Esophagus mucosa (tissue), 1 donor: ENCODE data around the gene IP6K1. TPM values are rescaled to one million over a fixed set of nuclear protein-coding genes. Genes with fewer than 3 reads are reported as not detected.
A peak's percentile ranks its signal among the peaks of the same experiment; 100 is the strongest.

ENCODE experiments used
- ATAC-seq: fragments of 200-7000 bp; cut with Tn5 transposase; one replicate; pipeline ENCODE4 v1.9.1; 2020
- total RNA-seq: library from RNA; stranded (reverse); gene quantifications from one replicate; pipeline ENCODE4 v1.2.4, GENCODE V29; 2023
- donor health status: DM: yes; HTN: yes; CAD: no.

The IP6K1 gene
- total RNA-seq, 1 donor from 2014 or later: 19.9 TPM

DNA sequence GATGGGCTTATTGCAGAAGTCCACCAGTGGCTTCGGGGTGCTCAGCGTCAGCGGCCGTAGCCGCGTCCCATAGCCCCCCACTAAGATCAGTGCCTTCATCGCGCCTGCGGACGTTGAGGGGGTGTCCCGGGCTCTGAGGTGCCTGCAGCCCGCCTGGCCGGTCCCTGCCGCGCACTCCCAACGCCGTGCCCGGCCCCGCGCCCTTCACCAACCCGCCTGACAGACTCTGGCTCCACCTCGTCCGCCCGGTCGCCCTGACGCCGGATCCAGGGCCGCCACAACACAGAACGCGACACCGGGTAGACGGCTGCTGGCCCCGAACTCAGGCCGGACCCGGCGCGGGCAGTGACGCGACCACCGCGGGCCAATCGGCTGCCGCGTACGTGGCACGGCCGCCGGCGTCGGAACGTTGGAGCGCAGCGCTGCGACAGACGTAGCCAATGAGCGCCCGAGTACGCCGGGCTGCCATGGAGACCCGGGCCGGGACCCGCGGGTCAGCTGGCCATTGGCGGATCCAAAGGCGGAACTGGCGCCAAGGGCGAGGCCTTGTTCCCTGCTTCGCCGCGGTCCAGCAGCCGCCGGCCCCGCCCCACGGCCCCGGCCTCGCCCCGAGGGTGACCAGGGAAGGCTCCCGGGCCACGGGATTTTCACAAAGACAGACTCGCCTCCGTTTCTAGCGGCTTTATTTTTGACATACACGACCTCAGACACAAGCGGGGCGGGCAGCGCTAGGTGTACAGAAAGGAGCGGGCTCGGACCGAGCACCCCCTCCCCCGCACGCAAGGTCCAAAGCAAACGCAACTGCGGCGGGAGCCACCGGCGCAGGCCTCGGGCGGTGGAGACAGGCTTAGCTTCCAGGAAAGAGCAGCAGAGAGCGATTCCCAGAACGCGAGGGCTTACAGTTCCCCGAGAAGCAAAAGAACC is 62.5 kb downstream of the IP6K1 start, which contains the start of gene GMPPB:
GMPPB (minus strand) TSS at position 324 of the 924 bp plus-strand sequence; CDS start at position 99, 225 bp downstream.
- peak; percentile 88 for ATAC-seq

- ATAC-seq: peak; percentile 59
Measured at GRCh38 chr3:49723296-49723627, 63.1 kb downstream of the IP6K1 start.

DNA sequence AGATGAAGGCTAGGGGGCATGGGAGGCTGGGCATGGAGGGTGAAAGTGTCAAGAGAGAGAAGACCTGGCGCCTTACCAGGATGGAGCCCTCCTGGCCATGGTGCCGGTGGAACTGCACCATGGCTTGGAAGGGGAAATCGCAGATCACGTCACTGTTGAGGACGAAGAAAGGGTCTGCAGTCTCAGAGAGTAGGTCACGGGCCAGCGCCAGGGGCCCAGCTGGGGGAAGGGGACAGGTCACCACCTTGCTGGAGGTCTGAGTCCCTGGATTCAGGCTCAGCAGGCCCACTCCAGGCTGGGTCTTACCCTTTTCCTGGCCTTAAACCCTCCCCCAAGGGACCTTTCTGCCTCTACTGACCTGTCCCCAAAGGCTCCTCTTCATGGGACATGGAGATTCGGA is 63.4 kb downstream of the IP6K1 start:
- no peak for ATAC-seq

DNA sequence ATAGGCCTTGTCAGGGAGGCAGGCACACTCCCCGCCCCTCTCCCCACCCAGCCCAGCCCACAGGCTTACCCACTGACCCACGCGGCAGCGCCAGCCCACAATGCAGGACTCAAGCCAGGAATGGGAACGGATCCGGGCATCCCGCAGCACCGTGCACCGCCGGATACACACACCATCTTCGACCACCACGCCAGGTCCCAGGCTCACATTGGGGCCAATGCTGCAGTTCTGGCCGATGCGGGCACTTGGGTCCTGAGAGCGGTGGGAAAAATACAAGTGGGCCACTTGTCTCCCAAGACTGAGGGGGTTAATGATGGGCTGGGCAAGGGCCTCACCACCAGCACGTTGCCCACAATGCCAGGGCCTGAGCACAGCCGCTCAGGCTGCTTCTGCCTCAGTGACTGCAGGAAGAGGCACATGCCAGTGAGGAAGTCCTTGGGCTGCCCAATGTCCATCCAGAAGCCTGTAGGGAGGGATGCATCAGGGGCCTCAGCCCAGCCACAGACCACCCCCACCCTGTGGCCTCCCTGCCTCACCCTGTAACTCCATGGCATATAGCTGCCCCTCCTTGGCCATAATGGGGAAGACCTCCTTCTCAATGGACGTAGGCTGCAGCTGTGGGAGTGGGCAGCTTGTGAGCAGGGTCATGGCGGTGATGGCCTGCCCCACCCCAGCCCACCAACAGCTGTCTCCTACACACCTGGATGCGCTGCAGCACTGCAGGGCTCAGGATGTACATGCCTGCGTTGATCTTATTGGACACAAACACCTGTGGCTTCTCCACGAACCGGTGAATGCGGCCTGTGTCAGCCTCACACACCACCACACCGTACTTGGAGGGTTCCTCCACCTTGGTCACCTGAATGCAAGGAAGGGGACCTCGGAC is 64.2 kb downstream of the IP6K1 start:
- ATAC-seq: no peak

DNA sequence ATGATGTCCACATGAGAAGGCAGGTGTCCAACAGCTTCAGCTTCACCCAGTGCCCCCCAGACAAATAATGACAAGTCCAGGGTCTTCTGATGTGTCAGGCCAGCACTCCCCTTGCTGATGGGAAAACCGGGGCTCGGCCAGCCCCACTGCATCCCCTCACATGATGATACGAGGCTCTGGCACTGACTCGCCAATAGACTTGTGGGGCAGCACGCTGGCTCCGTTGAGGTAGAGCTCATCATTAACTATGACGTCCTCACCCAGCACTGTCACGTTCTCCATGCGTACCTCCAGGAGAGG is 64.8 kb downstream of the IP6K1 start:
- ATAC-seq: no peak

DNA sequence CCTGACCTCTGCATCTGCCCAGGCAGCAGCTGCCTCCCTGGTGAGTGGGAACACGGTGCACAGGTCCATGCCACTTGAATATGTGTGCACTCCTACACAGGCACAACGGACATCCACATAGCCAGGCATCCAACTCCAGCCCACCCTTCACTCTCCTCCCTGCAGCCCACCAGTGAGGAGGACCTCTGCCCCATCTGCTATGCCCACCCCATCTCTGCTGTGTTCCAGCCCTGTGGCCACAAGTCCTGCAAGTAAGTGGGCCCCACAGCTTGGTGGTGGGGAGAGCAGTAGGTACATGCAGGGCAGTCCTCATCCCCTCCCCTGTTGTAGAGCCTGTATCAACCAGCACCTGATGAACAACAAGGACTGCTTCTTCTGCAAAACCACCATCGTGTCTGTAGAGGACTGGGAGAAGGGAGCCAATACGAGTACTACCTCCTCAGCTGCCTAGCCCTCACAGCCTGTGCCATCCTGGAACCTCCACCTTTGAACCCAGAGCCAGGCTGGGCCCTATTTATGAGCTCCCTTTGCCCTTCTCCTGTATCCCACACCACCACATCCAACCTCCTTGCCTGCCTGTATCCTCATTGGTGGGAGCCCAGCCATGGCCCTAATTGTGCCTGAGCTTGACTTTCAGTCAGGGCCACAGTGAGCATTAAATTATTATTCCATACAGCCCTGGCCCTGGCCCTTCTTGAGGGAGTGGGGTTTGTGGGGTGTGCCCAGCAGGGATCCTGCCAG is 65.3 kb downstream of the IP6K1 start:
- ATAC-seq: no peak

DNA sequence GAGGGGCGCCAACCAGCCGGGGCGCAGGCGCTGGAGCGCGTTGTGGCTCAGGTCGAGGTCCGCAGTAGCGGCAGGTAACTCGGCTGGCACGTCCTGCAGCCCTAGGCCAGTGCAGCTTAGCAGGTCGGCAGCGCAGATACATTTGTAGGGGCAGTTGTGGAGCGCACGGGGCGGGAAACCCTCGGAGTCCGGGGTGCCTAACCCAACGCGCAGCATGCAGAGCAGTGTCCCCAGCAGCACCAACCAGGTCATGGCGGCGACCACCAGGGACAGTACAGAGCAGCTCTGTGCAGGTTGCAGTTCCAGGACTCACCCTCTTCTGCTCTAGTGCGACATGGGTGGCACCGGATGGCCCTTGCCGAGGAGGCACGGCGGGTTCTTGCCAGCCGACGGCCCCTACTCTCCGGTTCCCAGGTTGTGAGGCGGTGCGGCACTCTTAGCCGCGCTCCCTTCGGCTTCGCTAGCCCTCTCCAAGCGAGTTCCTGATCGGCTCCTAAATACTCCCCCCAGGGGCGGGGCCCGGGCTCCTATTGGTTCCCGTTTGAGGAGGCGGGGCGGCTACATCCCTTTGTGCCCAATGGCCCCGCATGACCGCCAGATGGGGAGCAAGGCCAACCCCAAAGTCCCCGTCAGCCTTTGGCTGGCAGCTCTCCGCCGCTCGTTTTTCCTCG is 67.0 kb downstream of the IP6K1 start, which contains the start of gene AMIGO3:
AMIGO3 (minus strand) TSS at position 471 of the 671 bp plus-strand sequence; CDS start at position 252, 219 bp downstream.
- ATAC-seq: peak; percentile 63

GRCh38 chr3:49718858-49719213 is 67.5 kb downstream of the IP6K1 start:
- ATAC-seq: no peak

GRCh38 chr3:49717959-49718857 is 68.1 kb downstream of the IP6K1 start:
- peak; percentile 66 for ATAC-seq

GRCh38 chr3:49717211-49717958 is 69.0 kb downstream of the IP6K1 start:
- no peak for ATAC-seq

DNA sequence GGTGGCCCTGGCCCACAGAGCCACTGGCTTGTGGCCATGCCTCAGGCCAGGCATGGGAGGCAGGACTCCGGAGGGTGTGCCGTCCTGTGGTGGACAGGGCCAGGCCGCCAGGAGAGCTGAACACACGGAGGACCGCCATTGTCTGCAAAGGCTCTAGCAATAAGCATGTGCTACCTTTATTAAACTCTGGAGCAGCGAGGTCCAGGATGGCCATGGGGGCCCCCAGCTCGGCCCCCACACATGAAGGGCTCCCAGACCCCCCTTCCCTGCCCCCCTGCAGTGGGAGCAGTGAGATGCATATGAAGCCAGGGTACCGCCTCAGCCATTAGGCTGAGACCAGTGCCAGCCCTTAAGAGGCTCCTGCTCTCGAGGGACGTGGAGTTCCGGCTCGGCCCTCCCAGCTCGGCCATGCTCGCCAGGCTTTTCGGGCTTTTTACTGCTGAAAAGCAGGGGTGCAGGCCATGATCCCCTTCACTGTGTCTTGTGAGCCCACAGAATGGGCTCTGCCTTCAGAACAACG is 69.6 kb downstream of the IP6K1 start:
- no peak for ATAC-seq

GRCh38 chr3:49716169-49716568 is 70.2 kb downstream of the IP6K1 start:
- no peak for ATAC-seq

GRCh38 chr3:49715611-49716121 is 70.7 kb downstream of the IP6K1 start:
- no peak for ATAC-seq

DNA sequence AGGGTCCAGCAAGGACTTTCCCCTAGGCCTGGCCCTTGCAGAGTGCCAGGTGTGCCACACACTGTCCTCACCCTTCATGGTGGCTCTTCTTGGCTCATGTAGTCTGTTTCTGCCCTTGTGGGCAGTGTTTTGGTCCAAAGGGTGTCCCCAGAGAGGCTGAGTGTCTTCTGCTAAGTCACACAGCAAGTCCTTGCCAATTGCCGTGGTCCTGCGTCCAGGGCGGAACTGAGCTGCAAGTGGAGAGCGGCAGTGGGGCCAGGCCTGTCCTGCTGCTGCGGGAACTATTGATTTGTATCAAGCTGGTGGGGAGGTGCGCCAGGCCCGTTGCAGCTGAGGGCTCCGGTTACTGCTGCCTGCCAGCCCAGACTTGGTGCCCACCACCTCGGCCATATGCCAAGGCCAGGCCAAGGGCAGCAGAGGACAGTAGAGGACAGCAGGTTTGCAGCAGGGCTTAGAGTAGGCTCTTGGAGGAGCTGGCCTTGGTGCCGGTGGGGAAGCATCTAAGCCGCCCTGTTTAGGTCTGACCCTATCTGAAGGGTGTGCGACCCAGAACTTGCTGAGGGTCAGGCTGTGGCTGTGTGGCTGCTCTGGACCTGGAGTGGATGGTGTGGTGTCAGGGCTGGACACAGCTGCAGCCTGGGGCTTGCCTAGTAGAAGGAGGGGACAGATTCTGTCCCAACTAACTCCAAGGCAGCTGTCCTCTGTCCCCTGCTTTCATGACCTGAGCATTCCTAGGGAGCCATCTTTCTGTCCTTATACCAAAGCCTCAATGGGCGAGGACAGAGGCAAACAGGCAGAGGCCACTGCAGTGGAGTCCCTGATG is 71.4 kb downstream of the IP6K1 start:
- no peak for ATAC-seq

DNA sequence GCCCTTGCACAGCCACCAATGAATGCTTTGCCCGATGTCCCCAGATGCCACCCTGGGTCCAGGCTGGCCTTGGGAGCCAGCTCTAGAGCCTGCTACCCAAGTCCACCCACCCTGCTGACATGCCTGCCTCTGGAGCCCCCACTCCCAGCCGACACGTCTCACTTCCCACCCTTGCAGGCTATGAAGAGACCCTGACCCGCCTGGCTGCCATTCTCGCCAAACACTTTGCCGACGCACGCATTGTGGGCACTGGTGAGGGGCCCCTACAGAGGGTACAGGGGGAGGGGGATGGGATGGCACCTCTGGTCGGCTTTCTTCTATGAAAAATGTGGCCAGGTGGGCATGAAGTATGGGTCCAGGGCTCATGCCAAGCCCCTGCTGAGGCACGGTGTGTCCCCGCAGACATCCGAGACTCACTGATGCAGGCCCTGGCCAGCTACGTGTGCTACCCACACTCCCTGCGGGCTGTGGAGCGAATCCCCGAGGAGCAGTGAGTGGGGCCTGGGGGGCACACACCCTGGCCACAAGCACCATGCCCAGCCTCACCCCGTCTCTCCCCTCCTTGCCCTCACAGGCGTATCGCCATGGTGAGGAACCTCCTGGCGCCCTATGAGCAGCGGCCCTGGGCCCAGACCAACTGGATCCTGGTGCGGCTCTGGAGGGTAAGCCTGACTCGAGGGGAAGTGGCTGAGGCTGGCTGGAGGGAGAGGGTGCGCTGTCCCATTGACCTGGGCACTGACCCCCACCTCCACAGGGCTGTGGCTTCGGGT is 72.8 kb downstream of the IP6K1 start:
- no peak for ATAC-seq

GRCh38 chr3:49712631-49713317 is 73.6 kb downstream of the IP6K1 start:
- ATAC-seq: no peak

GRCh38 chr3:49712166-49712565 is 74.2 kb downstream of the IP6K1 start:
- no peak for ATAC-seq

DNA sequence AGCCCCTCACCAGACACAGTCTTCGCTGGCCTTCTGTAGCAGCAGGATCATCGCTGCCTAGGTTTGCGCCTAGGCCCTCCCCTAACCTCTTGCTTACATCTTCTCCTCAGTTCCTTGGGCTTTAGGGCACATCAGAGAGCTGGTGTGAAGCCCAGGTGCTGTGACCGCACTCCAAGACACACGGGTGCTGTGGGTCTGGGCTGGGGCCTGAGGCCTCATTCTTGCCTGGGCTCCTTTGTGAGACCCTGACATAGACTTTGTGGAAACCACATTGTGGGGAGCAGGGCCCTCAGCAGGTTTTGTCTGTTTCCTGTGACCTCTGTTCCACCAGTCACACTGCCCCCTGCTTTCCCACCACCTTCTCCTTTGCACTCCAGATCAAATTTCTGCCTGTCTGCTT is 74.9 kb downstream of the IP6K1 start:
- no peak for ATAC-seq
